Activated CD8-positive, alpha-beta memory T cell treated with anti-CD3 and anti-CD28 coated beads for 4 hours (primary cell): ENCODE measurements around the gene PARS2.
"Not testable (repeated sequence)": the region's sequence is repeated elsewhere in the genome, so short reads cannot be mapped to it uniquely, and the experiment has no call there.

Experiments used
- DNase-seq, 2 donors: peaks; one replicate each; pipeline ENCODE4 v3.0.0-alpha.2; 2020; ENCODE audit warnings: low read depth in 2 of 2

The PARS2 gene

DNA sequence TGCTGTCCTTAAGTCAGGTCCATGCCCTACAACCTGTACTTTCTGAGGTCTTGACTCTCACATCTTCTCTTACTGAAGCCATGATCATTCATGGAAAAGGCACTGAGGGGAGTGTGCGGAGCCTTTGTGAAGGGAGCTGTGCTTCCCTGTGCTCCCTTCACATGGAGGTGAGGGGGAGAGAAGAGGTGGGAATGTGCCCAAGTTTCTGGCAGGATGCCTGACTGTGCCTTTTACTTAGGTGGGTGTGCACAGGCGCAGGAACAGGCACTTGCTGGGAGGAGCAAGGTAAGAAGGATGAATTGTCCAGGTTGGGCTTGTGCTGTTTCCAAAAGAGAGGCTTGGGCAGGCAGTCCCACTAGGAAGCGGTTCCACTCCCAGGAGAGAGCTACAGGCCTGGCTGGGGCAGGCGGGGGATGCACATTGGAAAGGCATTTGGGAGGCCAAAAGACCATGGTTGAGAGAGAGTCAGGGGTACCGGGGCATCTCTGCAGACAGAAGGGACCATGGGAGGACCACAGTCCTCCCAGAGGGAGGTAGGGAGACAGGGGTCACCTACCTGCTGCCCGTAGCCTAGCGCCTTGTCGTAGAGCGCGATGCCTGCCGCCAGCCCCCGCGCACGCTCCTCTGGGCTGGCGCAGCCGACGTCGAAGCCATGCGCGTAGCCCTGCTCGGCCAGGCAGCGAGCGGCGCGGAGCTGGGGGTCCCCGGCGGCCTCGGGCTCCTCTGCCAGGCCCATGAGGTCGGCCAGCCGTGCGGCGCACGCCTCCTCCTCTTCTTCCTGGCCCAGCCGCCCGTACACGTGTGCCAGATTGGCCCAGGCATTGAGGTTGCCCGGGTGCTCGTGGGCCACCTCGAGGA is 35.9 kb upstream of the PARS2 start:
- no peak for DNase-seq

DNA sequence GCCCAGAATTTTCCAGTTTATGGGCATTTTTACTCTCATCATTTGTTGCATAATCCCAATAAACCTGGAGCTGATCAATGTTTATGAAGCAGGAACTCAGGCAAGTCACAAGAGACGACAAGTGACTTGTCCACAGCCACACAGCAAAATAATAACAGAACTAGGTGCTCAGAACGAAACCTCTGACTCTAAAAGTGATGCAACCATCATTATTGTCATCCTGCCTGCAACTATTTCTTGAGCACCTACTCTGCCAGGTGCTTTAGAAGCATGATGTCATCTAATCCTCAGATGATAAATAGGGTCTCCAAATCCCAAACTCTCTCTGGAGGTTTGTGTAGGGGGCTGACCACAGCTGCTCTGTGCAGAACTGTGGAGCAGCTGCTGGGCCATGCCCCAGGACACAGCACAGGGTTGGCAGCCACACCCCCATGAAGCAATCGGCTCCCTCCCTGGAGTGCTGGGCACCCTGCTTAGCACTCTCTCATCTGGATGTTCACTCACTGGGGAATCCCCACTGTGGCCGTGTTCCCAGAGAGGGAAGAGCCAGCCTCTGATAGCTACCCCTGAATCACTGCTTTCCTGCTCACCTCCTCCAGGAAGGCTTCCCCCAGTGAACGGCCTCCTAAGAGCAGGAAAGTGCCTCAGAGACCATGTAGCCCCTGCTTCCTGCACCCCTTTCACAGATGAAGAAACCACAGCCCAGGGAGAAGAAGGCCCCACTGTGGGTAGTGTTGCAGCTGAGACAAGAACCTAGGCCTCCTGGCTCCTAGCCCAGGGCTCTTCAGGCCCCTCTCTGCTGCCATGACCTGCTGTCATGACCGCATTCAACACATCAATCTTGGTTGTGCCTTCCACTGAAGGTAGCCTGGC is 34.7 kb upstream of the PARS2 start:
- DNase-seq, result no peak

DNA sequence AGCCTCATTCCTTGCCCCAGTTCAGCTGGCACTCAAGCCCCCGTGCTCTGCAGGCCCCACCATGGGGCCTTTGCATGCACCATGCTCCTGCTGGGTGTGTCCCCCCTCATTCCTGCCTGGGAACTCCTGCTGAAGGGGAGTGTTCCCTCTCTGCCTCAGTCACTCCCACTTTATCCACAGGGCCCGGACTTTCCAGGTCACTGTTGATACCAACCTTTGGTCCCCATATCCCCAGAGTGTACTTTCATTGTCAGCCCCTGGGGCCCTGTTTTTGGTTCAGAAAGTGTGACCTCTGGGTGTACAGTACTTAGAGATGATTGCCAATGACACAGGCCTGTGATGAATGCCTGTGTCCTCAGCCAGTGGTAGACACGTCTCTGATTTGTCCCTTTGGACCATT is 33.9 kb upstream of the PARS2 start:
- no peak for DNase-seq

DNA sequence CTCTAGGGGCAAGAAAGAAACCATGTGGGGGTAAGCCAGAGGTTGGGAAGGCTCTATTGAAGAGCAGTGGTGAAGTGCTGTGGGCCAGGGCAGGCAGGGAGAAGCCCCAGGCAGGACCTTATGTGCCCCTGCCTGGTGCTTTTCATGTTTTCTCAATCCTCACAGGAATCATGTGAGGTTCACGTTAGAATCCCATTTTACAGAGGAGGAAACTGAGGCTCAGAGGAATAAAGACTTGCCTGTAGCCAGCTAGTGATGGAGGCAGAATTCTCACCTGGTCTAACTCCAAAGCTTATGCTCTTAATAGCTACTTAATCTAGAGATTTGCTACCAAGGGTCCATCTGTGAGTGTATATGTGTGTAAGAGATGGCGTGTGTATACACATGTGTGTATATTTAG is 32.6 kb upstream of the PARS2 start:
- no peak for DNase-seq

DNA sequence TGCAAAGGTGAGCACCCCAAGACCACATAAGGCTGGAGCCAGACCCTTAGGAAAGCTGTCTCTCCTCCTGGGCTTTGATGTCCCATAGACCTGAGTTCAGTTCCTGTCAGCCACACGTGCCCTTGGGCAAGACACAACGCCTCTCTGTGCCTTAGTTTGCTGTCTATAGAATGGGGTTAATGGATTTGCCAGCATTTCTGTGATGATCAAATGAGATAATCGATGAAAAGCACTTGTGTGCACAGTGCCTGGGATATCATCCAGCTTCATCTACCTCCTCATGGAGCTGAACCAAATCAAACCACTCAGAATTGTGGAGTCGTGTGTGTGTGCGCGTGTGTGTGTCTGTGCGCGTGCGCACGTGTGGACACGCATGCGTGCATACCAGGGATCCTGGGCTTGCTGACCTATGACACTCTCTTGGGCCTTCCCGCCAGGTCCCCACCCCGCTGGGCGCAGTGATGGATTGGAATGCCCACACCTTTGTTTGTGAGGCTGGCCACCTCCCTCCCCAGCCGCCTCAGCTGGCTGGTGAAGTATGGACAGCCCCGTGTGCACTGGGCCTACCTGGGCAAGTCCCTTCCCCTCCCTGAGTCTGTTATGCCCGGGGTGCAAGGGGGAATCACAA is 31.6 kb upstream of the PARS2 start:
- no peak for DNase-seq

DNA sequence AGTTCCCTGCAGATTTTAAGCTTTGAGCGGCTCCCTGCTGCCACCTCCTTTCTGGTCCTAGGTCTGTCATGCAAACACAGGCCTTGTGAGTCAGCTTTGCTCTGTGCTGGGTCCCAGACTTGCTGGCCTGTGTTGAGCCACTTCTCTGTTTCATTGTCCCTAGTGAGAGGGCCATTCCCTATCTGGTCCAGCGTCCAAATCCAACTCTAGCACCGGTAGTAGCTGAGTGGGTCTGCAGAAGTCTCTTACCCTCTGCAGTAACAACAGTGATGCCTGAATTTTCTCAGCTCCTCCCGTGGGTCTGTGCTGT is 31.0 kb upstream of the PARS2 start:
- DNase-seq, result no peak

DNA sequence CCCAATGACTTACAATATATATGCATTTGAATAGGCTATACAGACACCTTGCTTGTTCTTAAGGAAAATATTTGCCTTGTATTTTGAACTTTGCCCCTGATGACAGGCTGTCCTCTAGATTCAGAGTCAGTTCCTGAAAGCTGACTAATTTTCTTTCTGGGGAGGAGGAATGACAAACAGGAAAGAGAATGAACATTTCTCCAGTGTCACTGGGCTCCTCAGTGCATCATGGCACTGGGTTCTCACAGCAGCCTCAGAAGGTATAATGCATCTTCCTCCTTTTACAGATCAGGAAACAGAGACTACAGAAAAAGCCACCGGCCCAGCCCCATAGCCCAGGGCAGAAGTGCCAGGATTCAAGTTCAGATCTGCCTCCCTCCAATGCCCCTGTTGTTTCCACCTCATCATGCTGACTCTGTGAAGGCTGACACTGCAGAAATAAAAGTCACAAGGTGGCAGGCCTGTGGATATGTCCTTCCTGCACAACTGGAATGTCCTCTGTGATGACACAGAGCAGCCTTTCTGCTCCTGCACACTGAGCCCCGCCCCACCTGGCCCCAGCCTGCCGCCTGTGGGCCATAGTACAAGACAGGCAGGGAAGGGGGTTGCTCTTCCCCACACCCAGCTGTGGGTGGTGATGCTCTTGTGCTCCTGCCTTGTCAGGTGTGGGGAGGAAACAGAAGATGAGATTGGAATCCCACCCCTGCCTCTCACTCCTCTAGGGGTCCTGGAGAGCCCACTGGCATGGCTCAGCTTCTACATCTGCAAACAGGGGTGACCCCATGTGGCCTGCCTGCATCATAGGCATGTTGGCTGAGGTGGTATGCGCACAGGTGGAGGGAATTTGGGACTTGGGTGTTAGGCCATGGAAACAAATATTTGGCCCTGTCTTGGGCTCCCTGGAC is 30.4 kb upstream of the PARS2 start:
- no peak for DNase-seq

DNA sequence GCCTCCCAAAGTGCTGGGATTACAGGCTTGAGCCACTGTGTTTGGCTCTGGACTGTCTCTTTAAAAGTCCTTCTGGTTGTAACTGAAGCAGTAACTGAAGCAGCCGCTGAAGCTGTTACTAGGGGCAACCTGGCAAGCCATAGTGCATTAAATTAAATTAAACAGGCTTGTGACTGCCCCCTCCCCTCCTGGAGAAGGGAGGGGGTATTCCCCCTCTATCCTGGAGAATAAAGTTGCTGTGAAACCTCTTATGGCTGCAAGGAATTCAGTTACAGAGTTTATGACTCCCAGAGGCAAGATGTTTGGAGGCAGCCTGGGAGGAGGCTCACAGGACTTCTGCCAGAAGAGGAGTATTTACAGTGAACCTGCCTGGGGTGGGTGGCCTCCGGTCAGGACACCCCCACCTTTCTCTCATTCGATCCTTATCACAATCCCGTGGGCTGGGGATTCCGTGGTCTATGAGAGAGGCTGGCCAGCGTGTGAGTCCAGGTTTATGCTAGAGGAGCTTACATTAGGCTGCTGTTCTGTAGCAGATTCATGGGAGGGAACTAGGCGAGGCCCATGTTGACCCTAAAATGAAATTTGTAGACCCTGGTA is 28.5 kb upstream of the PARS2 start:
- no peak for DNase-seq

DNA sequence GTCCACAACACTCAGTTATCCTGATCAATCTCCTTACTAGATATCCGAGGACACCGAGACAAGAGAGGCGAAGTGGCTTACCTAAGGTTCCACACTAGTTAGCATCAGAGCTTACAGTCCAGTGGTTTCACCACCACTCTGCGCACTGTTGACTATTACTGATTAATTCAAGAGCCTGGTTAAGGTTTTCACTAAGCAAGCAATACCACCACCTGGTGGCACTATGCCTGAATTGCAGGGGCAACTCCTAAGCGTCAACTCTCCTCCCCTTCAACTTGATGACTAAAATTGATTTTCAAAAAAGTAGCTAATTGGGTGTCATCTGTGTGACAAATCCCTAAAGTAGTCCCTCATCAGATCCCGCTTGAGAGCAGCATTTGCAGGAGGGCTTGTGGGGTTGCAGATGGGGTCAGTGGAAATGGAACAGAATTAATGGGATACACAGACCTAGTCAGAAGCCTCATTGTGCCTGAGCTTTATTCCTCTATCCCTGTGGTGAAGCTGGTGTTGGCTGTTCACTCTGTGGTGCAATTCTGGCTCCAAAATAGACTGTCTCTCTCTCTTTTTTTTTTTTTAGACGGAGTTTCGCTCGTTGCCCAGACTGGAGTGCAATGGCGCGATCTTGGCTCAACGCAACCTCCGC is 27.7 kb upstream of the PARS2 start:
- peak in 1 of 2 donors; percentile 14 for DNase-seq

DNA sequence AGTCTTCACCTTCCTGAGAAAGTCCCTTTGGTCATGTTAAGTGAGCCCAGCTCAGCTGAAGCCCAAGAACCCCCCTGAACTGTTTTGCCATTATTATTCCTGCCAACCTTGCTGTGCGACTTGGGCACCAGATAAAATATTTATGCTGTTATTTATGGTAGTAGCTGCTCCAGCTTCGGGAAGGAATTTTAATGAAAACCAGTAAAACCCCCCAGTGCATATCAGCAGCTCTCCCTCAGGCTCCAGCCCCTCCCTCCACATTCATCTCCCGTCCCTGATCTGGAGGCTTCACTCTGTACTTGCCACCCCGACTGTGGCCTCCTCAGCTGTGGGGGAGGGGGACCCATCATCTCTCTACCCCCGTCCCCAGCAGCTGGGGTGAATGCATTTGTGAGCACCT is 24.1 kb upstream of the PARS2 start:
- no peak for DNase-seq

DNA sequence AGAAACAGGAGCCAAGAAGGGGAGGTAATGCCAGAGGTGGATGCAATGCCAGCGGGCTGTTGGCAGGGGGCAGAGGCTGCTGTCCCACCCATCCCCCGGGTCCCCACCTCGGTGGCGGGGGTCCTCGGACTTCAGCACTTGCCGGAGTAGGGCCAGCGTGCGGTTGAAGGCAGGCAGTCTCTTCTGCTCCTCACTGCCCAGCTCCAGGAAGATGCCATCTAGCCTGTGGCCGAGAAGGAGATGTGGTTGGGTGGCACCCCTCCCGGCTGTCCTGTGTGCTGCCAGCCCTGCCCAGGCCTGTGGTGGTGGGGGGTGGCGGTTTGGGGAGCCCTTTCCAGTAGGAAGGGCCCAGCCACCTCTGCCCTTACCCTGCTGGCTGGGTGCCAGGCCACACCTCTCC is 23.3 kb upstream of the PARS2 start:
- DNase-seq, result no peak

DNA sequence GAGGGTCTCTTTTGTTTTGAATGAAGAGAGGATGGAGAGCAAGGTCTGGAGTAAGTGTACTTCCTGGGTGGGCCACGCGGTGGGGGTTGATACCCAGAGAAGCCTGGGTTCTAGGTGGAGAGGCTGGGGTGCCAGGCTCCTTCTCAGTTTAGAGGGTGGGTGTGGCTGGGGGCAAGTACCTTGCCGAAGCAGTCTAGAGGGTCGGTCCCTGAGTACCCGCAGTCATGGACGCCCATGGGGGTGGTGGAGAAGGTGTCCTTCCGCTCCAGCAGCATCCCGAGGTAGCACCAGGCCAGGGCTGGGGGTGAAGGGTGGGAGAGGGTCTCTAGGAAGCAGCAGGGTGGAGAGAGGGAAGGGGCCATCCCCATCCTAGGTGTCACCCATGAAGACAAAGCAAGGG is 22.5 kb upstream of the PARS2 start:
- no peak for DNase-seq

DNA sequence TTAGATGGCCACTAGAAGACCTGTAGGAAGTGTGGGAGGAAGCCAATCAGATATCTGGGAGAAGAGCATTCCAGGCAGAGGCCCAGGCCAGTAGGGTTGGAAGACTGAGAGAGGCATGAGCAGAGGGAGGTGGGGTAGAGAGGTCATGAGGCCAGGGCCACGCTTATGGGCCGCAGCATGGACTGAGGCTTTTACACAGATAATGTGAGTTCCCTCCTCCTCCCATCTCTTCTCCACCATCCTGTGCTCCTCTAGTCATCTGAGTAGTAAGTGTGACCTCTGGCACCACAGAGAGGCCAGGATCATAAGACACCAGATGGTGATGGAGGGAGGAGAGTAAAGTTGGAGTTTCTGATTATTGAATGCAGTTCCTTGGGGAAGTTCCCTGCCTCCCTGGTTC is 19.7 kb upstream of the PARS2 start:
- no peak for DNase-seq

DNA sequence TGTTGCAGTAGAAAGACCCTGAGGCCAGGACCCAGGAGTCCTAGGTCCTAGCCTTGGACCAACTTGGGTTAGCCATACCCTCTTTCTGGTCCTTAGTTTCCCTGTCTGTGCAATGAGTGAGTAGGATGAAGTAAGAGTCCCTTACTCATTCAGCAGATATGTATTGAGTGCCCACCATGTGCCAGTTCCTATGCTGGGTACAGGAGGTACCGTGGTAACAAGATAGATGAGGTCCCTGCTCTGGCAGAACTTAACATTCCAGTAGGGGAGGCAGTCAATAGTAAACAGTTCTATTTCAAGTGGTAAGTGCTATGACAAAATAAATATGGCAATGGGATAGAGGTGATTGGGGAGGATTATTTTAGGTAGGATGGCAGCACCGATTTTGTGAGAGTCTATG is 18.3 kb upstream of the PARS2 start:
- DNase-seq, result no peak

DNA sequence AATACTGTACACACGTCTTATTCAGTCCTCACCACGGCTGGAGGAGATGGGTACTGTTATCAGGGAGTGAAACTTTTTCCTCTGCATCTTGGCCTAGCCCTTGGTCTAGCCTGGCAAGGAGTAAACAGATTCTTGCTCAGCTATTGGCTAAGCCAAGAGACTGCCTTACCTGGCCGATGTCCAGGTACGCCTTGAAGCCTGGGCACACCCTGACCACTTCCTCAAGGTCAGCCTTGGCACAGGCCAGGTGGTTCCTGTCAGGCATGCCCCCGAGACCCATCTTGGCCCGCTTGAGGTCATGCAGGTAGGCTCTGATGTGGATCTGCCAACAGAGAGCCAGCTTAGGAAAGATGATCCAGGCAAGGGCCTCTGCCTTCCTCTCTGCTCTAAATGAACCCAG is 17.8 kb upstream of the PARS2 start:
- no peak for DNase-seq

DNA sequence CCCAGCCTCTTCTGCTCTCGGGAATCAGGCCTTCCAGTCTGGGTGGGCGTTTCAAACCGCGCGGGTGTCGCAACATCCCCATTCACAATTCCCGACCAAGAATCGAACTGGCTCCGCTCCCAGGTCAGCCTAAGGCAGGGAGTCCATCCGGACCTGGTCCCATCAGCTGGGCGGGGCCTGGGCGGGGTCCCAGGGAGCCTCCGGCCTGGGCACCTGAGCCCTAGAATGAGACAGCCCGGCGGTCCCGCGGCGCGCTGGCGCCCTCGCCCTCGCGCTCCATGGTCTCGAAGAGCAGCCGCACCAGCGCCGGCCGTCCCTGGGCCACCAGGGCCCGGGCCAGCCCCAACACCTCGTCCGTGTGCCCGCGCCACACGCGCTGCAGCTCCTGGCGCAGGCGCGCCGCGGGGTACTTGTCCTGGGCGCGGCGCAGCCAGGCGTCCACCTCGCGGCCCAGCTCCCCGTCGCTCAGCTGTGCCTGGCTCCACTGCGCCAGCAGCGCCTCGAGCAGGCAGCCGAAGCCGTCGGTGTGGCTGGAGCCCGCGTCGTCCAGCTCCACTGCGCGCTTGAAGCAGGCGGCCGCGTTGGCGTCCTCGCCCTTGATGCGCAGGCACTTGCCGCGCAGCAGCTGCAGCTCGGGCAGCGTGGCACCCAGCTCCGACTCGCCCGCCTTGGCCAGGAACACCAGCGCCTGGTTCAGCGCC is 16.9 kb upstream of the PARS2 start:
- DNase-seq, result no peak

DNA sequence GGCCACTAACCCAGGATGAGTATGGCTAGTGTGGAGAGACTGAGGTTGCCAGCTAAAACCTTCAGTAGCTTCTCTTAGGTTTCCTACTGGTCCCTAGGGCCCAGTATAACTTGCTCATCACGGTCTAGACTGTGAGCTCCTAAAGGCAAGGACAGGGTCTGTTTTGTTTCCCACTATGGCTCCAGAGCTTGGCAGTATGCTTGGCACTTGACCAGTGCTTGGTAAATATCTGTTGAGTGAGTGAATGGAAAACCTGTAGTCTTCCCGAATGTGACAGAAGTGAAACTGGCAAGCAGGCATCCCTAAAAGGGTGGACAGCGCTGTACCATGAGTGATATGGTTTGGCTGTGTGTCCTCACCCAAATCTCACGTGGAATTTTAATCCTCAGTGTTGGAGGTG is 13.1 kb upstream of the PARS2 start:
- DNase-seq, result no peak

DNA sequence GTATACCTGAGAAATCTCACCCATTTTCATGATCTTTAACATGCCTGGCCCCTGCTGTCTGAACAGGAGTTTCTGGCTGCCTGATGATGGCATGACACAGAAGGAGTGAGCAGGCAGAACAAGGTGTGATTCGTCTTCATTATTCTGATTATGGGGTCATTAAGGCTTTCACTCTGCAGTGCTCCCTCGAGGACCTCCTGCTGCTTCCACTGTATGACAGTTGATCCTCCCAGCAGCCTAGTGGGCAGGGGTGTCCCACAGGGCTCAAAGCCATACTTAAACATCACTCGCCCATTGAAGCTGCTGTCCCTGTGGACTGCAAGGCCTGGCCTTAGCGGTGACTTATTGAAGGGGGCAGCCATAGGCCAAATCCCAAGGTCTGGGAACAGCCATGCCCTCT is 12.7 kb upstream of the PARS2 start:
- no peak for DNase-seq

DNA sequence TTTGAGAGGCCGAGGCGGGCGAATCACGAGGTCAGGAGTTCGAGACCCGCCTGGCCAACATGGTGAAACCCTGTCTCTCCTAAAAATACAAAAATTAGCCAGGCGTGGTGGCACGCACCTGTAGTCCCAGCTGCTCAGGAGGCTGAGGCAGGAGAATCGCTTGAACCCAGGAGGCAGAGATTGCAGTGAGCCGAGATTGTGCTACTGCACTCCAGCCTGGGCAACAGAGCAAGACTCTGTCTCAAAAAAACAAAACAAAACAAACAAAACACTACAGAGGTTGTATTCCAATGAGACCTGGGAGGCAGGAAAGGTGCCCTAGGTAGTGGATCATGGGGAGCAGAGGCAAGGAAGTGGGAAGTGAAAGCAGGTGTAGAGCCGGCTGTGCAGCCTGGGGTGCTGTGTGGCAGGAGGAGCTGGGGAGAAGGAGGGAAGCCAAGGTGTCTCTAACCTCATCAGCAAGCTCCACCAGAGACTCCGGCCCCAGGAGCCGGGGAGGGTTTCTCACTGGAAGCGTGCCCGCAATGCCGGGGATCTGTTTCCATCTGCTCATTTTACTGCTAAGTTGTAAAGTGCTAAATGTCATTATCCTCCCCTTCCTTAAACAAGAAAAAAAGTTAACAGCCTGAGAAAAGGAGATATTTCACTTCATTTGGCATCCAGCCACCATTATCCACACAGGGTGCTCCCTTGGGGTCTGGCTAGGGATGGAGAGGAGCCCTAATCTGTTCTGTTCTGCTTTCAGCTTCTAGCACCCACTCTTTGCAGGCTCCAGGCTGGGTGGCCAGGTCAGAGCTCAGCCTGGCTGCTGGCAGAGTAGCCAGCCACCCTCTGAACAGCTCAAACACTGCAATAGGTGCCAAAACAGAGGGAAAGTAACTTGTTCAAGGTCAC is 11.8 kb upstream of the PARS2 start:
- DNase-seq, result not testable (repeated sequence)
